ENCODE measurements around the gene ARHGAP26.
"Not testable (repeated sequence)": the region's sequence is repeated elsewhere in the genome, so short reads cannot be mapped to it uniquely, and the experiment has no call there.

ARHGAP26 gene

GRCh38 chr5:142920849-142921612 is 150.9 kb downstream of the ARHGAP26 start:
- TF ChIP-seq, protein P1, sequence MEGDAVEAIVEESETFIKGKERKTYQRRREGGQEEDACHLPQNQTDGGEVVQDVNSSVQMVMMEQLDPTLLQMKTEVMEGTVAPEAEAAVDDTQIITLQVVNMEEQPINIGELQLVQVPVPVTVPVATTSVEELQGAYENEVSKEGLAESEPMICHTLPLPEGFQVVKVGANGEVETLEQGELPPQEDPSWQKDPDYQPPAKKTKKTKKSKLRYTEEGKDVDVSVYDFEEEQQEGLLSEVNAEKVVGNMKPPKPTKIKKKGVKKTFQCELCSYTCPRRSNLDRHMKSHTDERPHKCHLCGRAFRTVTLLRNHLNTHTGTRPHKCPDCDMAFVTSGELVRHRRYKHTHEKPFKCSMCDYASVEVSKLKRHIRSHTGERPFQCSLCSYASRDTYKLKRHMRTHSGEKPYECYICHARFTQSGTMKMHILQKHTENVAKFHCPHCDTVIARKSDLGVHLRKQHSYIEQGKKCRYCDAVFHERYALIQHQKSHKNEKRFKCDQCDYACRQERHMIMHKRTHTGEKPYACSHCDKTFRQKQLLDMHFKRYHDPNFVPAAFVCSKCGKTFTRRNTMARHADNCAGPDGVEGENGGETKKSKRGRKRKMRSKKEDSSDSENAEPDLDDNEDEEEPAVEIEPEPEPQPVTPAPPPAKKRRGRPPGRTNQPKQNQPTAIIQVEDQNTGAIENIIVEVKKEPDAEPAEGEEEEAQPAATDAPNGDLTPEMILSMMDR (IDR thresholded peaks at IDR 0.05; ENCODE audit: extremely low read depth, insufficient read depth, missing control alignments), result no peak
- DNase-seq (ENCODE audit: low spot score), result no peak
- in situ Hi-C loops (cut with MboI; ENCODE audit: low pct_unique_long_range_greater_than_20kb, low sequenced_read_pairs, unreplicated experiment), result loop anchor here (25.0 kb wide), 2 partner anchors 916 to 1041 kb away; no protein-coding TSS in a partner anchor

DNA sequence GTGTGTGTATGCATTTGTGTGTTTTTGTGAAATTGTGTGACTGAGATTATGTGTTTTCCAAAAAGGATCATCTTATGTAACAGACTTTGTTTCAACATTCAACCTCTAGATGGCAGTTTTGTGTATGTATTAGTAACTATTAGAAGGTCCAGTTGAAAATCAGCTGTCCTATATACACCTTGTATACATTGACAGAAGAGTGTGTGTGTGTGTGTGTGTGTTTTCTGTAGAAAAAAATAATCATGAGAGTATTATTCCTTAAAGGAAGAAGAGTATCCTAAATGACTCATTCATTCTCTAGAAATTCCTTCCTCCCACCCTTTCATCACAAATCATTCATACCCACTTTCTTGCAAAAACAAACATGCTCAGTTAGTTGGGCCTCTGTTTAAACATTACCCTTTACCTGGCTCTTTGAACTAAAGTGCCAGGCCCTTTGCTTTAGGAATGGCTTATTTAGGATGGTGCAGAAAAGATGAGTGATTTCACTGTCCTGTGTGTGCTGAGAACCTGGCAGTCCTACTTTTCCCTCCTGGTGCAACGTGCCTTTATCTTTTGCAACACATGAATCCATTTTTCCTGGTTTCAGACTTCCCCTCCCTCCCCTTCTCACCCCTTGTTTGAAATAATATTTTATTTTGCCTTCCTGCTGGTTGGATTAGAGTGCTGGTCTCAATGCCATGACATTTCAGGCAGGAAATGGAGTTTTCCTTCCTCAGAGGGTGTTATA is 152.2 kb downstream of the ARHGAP26 start:
- DNase-seq (ENCODE audit: low spot score), result peak; percentile 56
- in situ Hi-C loops (cut with MboI; ENCODE audit: low pct_unique_long_range_greater_than_20kb, low sequenced_read_pairs, unreplicated experiment), result loop anchor here (25.0 kb wide), 2 partner anchors 915 to 1040 kb away; no protein-coding TSS in a partner anchor
- TF ChIP-seq, protein P1 (IDR thresholded peaks at IDR 0.05; ENCODE audit: extremely low read depth, insufficient read depth, missing control alignments), result peak; percentile 54

DNA sequence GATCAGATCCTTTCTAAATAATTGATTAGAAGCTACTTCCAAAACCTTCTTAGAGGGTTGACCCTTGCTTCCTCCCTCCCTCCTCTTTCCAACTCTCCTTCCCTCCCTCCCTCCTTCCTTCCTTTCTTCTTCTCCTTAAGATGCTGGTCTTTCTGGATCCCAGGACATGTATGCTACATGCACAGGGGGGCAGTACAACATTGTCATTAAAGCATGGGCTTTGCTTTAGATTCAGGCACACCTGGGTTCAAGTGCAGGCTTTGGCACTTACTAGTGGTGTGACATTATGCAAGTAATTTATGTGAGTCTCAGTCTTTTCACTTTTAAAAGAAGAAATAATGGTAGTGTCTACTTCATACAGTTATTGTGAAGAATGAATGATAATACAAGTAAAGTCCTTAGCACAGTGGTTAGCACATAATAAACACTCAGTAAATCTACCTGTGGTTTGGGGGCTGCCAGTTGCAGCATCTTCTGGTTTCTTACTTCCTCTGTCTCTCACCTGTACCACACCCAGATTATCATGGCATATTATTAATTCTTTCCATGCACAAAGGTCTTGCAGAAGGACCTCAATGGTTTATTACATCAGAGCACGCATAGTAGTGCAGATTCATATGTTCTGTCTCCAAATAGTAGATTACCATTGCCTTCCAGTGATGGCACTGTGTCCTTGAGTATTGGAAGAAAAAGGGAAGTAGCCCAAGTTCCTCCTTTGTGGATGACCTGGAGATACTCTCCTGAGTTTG is 154.1 kb downstream of the ARHGAP26 start:
- TF ChIP-seq, protein P1 (IDR thresholded peaks at IDR 0.05; ENCODE audit: extremely low read depth, insufficient read depth, missing control alignments), result peak; percentile 58
- in situ Hi-C loops (cut with MboI; ENCODE audit: low pct_unique_long_range_greater_than_20kb, low sequenced_read_pairs, unreplicated experiment), result loop anchor here (25.0 kb wide), 2 partner anchors 913 to 1038 kb away; no protein-coding TSS in a partner anchor
- no peak for DNase-seq (ENCODE audit: low spot score)

GRCh38 chr5:142925795-142926194 is 155.6 kb downstream of the ARHGAP26 start:
- in situ Hi-C loops (cut with MboI; ENCODE audit: low pct_unique_long_range_greater_than_20kb, low sequenced_read_pairs, unreplicated experiment), result no loop called here

DNA sequence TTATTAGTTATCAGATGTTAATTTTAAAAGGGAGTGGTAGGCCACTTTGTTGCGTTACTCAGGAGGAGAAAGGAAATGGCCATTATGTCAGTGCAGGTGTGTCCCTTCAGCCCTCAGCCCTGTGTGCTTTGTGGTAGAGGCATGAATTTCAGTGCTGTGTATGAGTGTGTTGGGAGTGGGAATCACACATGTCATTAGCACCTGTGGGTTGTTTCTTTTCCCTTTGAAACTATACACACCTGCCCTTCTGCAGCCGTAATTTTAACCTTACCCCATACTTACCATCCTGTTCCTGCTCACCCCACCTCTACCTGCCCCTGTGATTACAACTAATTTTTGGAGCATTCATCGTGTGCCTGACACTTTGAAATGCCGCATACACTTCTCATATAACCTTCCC is 156.4 kb downstream of the ARHGAP26 start:
- TF ChIP-seq, protein P1 (IDR thresholded peaks at IDR 0.05; ENCODE audit: extremely low read depth, insufficient read depth, missing control alignments), result no peak
- DNase-seq (ENCODE audit: low spot score), result no peak
- in situ Hi-C loops (cut with MboI; ENCODE audit: low pct_unique_long_range_greater_than_20kb, low sequenced_read_pairs, unreplicated experiment), result no loop called here

More at GRCh38 chr5:142925795-142926194, 155.6 kb downstream of the ARHGAP26 start:
- TF ChIP-seq, protein P1 (IDR thresholded peaks at IDR 0.05; ENCODE audit: extremely low read depth, insufficient read depth, missing control alignments), result no peak
- DNase-seq (ENCODE audit: low spot score), result no peak

DNA sequence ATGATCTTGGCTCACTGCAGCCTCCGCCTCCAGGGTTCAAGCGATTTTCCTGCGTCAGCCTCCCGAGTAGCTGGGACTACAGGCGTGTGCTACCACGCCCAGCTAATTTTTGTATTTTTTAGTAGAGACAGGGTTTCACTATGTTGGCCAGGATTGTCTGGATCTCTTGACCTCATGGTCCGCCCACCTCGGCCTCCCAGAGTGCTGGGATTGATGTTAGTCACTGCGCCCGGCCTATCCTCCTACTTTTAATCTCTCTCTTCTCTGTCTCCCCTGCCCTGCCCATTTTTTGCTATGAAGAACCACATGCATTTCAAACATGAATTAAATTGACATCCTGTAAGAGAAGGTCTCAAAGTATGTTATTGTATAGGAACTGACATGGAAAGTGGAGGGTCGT is 158.8 kb downstream of the ARHGAP26 start:
- in situ Hi-C loops (cut with MboI; ENCODE audit: low pct_unique_long_range_greater_than_20kb, low sequenced_read_pairs, unreplicated experiment); DNase-seq (ENCODE audit: low spot score): not testable (repeated sequence)
